C4-2B (cell line): ENCODE results near the gene RGN.
A peak's percentile ranks its signal among the peaks of the same experiment; 100 is the strongest.
"Not testable (repeated sequence)": the region's sequence is repeated elsewhere in the genome, so short reads cannot be mapped to it uniquely, and the experiment has no call there.

Source experiments
- H3K27ac ChIP-seq: fragments of 450-650 bp; 2 replicates; pipeline ENCODE4 v1.5.1; 2017
- ZFX ChIP-seq: fragments of 450-650 bp; IDR thresholded peaks from 2 replicates; pipeline ENCODE4 v1.6.1; 2017
- TF ChIP-seq, protein P1 (sequence below): fragments of 450-650 bp; conservative IDR thresholded peaks from 2 replicates; pipeline ENCODE4 v1.5.1; 2017; ENCODE audit warnings: mild to moderate bottlenecking

RGN gene

DNA sequence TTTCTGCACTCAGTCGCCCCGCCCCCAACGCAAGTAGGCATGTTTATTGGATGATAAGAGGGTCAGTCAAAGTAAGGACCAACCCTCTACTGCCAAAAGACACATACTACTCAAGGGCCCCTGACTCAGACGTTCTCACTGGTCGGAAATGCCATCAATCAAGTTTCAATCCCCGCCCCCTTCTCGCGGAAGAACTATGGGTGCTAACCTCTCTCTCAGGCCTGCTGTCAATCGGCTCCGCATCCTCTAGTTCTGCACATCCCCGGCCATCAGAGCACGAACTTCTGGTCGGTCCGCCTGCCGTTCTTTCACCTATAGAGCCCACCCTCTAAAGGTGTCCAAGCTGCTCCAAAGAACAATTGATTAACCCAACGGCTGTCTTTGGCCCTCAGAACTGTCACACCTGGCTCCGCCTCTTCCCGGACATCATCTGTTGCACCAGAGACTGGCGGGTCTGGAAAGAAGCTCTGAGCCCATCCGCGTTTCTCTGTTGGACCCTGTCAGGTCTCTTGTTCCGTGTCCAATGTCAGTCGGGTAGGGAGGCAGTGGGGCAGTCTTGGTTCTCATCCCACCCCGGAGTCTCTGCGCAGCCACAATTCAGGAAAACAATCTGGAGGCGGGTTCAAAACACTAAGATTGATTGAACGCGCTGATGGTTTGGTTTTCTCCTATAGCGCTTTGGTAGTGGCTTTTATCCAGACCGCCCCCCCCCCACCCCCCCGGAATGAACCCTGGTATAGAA, 51.1 kb downstream of the RGN start:
- TF ChIP-seq, protein P1, sequence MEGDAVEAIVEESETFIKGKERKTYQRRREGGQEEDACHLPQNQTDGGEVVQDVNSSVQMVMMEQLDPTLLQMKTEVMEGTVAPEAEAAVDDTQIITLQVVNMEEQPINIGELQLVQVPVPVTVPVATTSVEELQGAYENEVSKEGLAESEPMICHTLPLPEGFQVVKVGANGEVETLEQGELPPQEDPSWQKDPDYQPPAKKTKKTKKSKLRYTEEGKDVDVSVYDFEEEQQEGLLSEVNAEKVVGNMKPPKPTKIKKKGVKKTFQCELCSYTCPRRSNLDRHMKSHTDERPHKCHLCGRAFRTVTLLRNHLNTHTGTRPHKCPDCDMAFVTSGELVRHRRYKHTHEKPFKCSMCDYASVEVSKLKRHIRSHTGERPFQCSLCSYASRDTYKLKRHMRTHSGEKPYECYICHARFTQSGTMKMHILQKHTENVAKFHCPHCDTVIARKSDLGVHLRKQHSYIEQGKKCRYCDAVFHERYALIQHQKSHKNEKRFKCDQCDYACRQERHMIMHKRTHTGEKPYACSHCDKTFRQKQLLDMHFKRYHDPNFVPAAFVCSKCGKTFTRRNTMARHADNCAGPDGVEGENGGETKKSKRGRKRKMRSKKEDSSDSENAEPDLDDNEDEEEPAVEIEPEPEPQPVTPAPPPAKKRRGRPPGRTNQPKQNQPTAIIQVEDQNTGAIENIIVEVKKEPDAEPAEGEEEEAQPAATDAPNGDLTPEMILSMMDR = no peak
- TF ChIP-seq ZFX = 0 out of 2 replicates have a peak, but pooled peaks have one; percentile 17
- H3K27ac ChIP-seq = peak overlapping the region; percentile 59

DNA sequence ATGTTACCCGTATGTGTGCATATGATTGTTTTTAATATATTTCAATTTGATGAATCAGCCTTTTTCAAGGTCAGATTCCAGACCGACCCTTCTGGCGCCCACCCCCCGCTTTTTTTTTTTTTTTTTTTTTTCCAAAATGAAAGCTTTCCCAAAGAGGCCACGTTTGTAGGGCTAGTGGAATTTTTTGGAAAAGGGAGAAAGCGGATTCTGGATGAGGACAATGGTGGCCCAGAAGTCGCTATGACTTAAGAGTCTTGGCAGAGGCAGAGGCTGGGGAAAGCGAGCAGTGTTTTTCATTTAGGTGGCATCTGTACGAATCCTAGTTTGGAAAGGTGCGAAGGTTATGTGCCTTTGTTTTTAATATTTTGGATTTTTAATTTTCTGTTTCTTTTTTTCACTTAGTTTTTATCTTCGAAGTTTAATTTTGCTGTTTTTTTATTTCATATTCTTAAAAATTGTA, 51.7 kb downstream of the RGN start:
- peak overlapping the region; percentile 59 for H3K27ac ChIP-seq
- TF ChIP-seq, protein P1 = no peak
- no peak for TF ChIP-seq ZFX

DNA sequence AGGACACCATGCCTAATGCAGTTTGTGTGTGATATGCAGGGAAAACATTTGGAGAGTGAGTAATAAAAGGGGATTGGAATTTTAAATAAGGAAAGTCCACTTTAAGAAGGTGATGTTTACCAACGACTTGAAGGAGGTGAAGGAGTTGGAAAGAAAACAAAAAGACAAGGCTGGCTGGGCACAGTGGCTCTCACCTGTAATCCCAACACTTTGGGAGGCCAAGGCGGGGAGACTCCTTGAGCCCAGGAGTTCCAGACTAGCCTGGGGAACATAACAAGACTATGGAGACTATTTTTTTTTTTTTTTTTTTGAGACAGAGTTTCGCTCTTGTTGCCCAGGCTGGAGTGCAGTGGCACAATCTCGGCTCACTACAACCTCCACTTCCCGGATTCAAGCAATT, 55.2 kb downstream of the RGN start:
- no peak overlapping the region for H3K27ac ChIP-seq
- TF ChIP-seq, protein P1 = no peak
- TF ChIP-seq ZFX = no peak

DNA sequence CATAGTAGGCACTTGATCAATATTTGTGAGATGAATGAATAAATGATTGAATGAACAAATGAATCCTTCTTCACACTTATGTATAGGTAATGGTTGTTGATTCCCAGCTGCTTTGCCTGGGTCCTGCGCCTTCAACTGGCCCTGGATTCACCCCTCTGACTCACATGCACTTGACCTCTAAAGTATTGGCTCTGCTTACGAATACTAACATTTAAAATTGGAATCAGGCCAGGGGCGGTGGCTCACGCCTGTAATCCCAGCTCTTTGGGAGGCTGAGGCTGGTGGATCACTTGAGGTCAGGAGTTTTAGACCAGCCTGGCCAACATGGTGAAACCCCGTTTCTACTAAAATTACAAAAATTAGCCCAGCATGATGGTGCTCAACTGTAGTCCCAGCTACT, 57.4 kb downstream of the RGN start:
- H3K27ac ChIP-seq = not testable (repeated sequence)

DNA sequence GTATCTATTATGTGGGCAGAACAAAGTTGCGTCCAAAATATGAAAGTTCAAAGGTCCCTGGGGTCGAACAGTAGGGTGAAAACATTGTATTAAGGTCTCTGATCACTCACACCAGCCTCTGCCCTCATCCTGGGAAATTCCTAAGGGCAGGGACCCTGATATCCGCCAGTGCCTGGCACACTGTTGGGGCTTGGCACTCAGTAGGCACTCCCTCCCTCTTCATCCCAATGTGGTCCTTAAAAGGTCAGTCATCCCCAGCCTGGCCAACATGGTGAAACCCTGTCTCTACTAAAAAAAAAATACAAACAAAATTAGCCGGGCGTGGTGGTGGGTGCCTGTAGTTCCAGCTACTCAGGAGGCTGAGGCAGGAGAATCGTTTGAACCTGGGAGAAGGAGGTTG, 59.9 kb downstream of the RGN start:
- no peak overlapping the region for H3K27ac ChIP-seq
- no peak for TF ChIP-seq ZFX
- TF ChIP-seq, protein P1 = no peak
